Keratinocyte (primary cell): ENCODE data around the gene UBE2V1. TPM values are rescaled to one million over a fixed set of nuclear protein-coding genes. Genes with fewer than 3 reads are reported as not detected.

Experiments
- DNase-seq: peaks from one replicate; pipeline ENCODE4 v3.0.0-alpha.2; 2011; ENCODE audit warnings: low read depth, missing footprints, low spot score
- FAIRE-seq: peaks from 2 replicates; lab custom pipeline; 2011; peaks lifted over from hg19 to GRCh38; lab: Jason Lieb, UNC
- H2AFZ ChIP-seq: 2 replicates; pipeline ENCODE4 v1.6.0; 2012; ENCODE audit warnings: low read length, control low read depth, inconsistent platforms; ENCODE audit not compliant: control insufficient read depth
- H3K27ac ChIP-seq: 2 replicates; pipeline ENCODE4 v1.5.1; 2011; ENCODE audit warnings: low read length; ENCODE audit not compliant: control insufficient read depth, insufficient read depth
- H3K27me3 ChIP-seq: 3 replicates; pipeline ENCODE4 v1.6.0; 2011; ENCODE audit warnings: low read length; ENCODE audit not compliant: control insufficient read depth, insufficient read depth; ENCODE audit errors: extremely low read depth
- H3K36me3 ChIP-seq, 2 experiments: 2 replicates in 1 of 2; 3 replicates in 1 of 2; pipeline ENCODE4 v1.5.1; 2011; ENCODE audit warnings: low read length in 2 of 2, mild to moderate bottlenecking in 1 of 2; ENCODE audit not compliant: control insufficient read depth in 2 of 2, insufficient read depth in 2 of 2; ENCODE audit errors: extremely low read depth in 1 of 2
- H3K4me1 ChIP-seq: 3 replicates; pipeline ENCODE4 v1.5.1; 2011; ENCODE audit warnings: low read length; ENCODE audit not compliant: control insufficient read depth, insufficient read depth; ENCODE audit errors: extremely low read depth
- H3K4me2 ChIP-seq: 3 replicates; pipeline ENCODE4 v1.6.0; 2011; ENCODE audit warnings: low read depth, low read length; ENCODE audit not compliant: control insufficient read depth, insufficient read depth; ENCODE audit errors: extremely low read depth
- H3K4me3 ChIP-seq, 3 experiments: fragments of 200-600 bp in 1 of 3; sonication (generic) in 1 of 3; 2 replicates in 2 of 3; 3 replicates in 1 of 3; pipeline ENCODE4 v1.5.1; 2011 to 2016; ENCODE audit warnings: low read length in 3 of 3, mild to moderate bottlenecking in 3 of 3, control low read depth in 2 of 3, inconsistent platforms in 1 of 3, low read depth in 1 of 3, mixed read lengths in 1 of 3, mixed run types in 1 of 3, moderate library complexity in 1 of 3; ENCODE audit not compliant: control insufficient read depth in 2 of 3, insufficient read depth in 2 of 3; ENCODE audit errors: extremely low read depth in 1 of 3
- H3K79me2 ChIP-seq: 2 replicates; pipeline ENCODE4 v1.6.0; 2012; ENCODE audit warnings: low read length; ENCODE audit not compliant: control insufficient read depth, insufficient read depth
- H3K9ac ChIP-seq: 3 replicates; pipeline ENCODE4 v1.6.0; 2011; ENCODE audit warnings: low read length; ENCODE audit not compliant: control insufficient read depth, insufficient read depth; ENCODE audit errors: extremely low read depth
- H3K9me1 ChIP-seq: 3 replicates; pipeline ENCODE4 v1.6.0; 2011; ENCODE audit warnings: low read length; ENCODE audit not compliant: control insufficient read depth, insufficient read depth; ENCODE audit errors: extremely low read depth
- H3K9me3 ChIP-seq: 2 replicates; pipeline ENCODE4 v1.5.1; 2012; ENCODE audit warnings: low read depth, low read length; ENCODE audit not compliant: control insufficient read depth
- H4K20me1 ChIP-seq: 3 replicates; pipeline ENCODE4 v1.6.0; 2011; ENCODE audit warnings: low read length; ENCODE audit not compliant: control insufficient read depth, insufficient read depth; ENCODE audit errors: extremely low read depth
- EZH2 ChIP-seq: IDR thresholded peaks from one replicate; pipeline ENCODE4 v1.6.1; 2012; ENCODE audit warnings: inconsistent platforms, mild to moderate bottlenecking, low read length, moderate library complexity
- dilution Hi-C: fragments of 300-500 bp; cut with MboI; formaldehyde crosslinking; loops from one replicate; pipeline ENCODE4 v1.7.0; 2020; ENCODE audit warnings: low sequenced_read_pairs; ENCODE audit not compliant: extremely low pct_ligation_motif_present
- polyA plus RNA-seq, 5 experiments: library from polyadenylated mRNA; depleted of rRNA in 3 of 5; stranded (reverse) in 3 of 5; stranded (forward) in 1 of 5; unstranded in 1 of 5; fragments of >200 nt; gene quantifications; 1 replicate in 1 of 5; 2 replicates in 3 of 5; 3 replicates in 1 of 5; pipeline versions ENCODE4 v1.2.1 to v1.2.3, GENCODE V29; 2011 to 2012; ENCODE audit warnings: missing spikeins in 2 of 5, low read depth in 1 of 5, low replicate concordance in 1 of 5
- TF ChIP-seq, protein P1 (sequence below), 3 experiments: IDR thresholded peaks in 1 of 3; conservative IDR thresholded peaks in 1 of 3; optimal IDR thresholded peaks in 1 of 3; 2 replicates in 2 of 3; 3 replicates in 1 of 3; pipeline versions ENCODE3 to v1.5.1; 2011; ENCODE audit warnings: low read length in 3 of 3, mild to moderate bottlenecking in 3 of 3, moderate library complexity in 2 of 3, control low read depth in 1 of 3, inconsistent platforms in 1 of 3; ENCODE audit not compliant: insufficient read depth in 2 of 3; ENCODE audit errors: extremely low read depth in 1 of 3

UBE2V1 gene
- polyA plus RNA-seq, 1 donor (not counting 4 experiments of a cell fraction or from before 2014, with no cell fraction given) = 117 TPM

DNA sequence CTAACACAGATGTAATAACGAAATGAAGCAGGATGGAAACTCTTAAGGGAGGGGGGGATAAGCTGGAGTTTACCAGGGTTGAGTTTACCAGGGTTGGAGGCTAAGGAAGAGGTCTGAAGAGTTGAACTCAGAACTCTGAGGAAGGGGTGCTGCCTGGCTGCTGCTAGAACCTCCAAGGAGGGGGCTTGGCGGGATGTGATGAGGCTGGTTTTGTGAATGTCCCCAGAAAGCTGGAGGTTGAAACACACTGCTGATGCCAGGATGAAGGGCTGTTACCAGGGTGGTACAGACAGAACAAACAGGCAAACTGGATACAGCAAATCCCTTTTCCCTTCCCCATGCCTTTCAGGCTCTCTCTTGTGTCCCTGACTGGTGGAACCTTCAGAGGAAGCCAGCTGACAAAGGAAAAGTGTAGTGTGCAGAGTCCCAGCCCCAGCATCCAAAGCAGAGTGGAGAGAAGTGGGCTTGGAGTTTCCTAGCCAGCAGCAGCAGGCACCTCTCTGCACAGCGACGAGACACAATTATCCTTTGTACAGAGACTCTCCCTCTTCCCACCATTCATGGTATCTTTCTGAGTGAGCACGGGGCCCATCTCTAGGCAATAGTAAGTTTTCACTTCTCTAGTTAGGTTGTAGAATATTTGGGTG, 23.7 kb downstream of the UBE2V1 start:
- dilution Hi-C loops = no loop called here
- H3K79me2 ChIP-seq = peaks cover 59% of the 10 kb centered on the region

DNA sequence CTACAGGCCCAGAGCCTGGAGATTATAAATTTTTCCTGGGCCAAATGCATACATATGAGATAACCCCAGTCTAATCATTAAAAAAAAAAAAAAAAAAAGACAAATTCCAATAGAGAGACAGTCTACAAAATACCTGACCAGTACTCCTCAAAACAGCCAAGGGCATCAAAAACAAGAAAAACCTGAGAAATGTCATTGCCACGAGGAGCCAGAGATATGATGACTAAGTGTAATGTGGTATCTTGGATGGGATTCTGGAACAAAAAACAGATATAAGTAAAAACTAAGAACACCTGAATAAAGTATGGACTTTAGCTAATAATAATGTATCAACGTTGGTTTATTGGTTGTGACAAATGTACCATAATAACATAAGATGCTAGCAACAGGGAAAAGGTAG, 24.9 kb downstream of the UBE2V1 start:
- dilution Hi-C loops = no loop called here
- Histone ChIP-seq H3K4me3 (no peak overlapping the region), H3K4me1 (peaks cover 26% of the 10 kb centered on the region), H3K9ac (no peak overlapping the region), H3K36me3 (peaks cover 7 to 19% of the 10 kb centered on the region in 2 experiments), H3K79me2 (peaks cover 54% of the 10 kb centered on the region), H2AFZ (no peak overlapping the region), H3K4me2 (no peak overlapping the region), H3K27me3 (no peaks in the 10 kb centered on the region), H3K27ac (no peak overlapping the region), H4K20me1 (peaks cover 20% of the 10 kb centered on the region), H3K9me1 (peaks cover 2% of the 10 kb centered on the region), H3K9me3 (no peaks in the 10 kb centered on the region)
- TF ChIP-seq EZH2 = no peak
- TF ChIP-seq, protein P1, sequence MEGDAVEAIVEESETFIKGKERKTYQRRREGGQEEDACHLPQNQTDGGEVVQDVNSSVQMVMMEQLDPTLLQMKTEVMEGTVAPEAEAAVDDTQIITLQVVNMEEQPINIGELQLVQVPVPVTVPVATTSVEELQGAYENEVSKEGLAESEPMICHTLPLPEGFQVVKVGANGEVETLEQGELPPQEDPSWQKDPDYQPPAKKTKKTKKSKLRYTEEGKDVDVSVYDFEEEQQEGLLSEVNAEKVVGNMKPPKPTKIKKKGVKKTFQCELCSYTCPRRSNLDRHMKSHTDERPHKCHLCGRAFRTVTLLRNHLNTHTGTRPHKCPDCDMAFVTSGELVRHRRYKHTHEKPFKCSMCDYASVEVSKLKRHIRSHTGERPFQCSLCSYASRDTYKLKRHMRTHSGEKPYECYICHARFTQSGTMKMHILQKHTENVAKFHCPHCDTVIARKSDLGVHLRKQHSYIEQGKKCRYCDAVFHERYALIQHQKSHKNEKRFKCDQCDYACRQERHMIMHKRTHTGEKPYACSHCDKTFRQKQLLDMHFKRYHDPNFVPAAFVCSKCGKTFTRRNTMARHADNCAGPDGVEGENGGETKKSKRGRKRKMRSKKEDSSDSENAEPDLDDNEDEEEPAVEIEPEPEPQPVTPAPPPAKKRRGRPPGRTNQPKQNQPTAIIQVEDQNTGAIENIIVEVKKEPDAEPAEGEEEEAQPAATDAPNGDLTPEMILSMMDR (optimal IDR thresholded peaks at IDR 0.05 in 1 of 3, IDR thresholded peaks at IDR 0.05 in 1 of 3, conservative IDR thresholded peaks at IDR 0.05 in 1 of 3; ENCODE audit: extremely low read depth in 1 of 3, insufficient read depth in 2 of 3, low read length in 3 of 3) = no peak
- no peak for FAIRE-seq
- no peak for DNase-seq

More for the DNA sequence above, 23.7 kb downstream of the UBE2V1 start:
- no peak overlapping the region for H3K9ac ChIP-seq
- no peak for DNase-seq
- no peak overlapping the region for H3K4me3 ChIP-seq
- H3K27ac ChIP-seq = no peak overlapping the region
- H3K36me3 ChIP-seq = peaks cover 0 to 12% of the 10 kb centered on the region in 2 experiments
- H3K9me1 ChIP-seq = no peaks in the 10 kb centered on the region
- TF ChIP-seq, protein P1 (optimal IDR thresholded peaks at IDR 0.05 in 1 of 3, IDR thresholded peaks at IDR 0.05 in 1 of 3, conservative IDR thresholded peaks at IDR 0.05 in 1 of 3; ENCODE audit: extremely low read depth in 1 of 3, insufficient read depth in 2 of 3, low read length in 3 of 3) = no peak
- TF ChIP-seq EZH2 = no peak
- peaks cover 20% of the 10 kb centered on the region for H4K20me1 ChIP-seq
- no peaks in the 10 kb centered on the region for H3K27me3 ChIP-seq
- peaks cover 26% of the 10 kb centered on the region for H3K4me1 ChIP-seq
- H3K9me3 ChIP-seq = no peaks in the 10 kb centered on the region
- H2AFZ ChIP-seq = no peak overlapping the region
- no peak overlapping the region for H3K4me2 ChIP-seq
- no peak for FAIRE-seq
